Activated CD8-positive, alpha-beta T cell treated with anti-CD3 and anti-CD28 coated beads for 36 hours (primary cell): ENCODE results near the gene SEC16B. TPM values are rescaled to one million over a fixed set of nuclear protein-coding genes. Genes with fewer than 3 reads are reported as not detected.

Experiments used
- ATAC-seq: fragments of 200-7000 bp; cut with Tn5 transposase; one replicate; pipeline ENCODE4 v1.10.0; 2021; ENCODE audit warnings: mild to moderate bottlenecking, moderate library complexity
- CTCF ChIA-PET: fragments of 350-600 bp; sonication (Branson Sonifier 250); formaldehyde crosslinking; loops from one replicate; lab custom pipeline; 2021; ENCODE audit warnings: antibody characterized with exemption; lab: Charles Lee
- POLR2A ChIA-PET: fragments of 350-600 bp; sonication (Branson Sonifier 250); formaldehyde crosslinking; loops from one replicate; lab custom pipeline; 2021; ENCODE audit warnings: antibody characterized with exemption; lab: Charles Lee
- DNase-seq: peaks from one replicate; pipeline ENCODE4 v3.0.0-alpha.2; 2020
- H3K27ac Mint-ChIP-seq: one replicate; pipeline ENCODE4 v1.8.0; 2021; ENCODE audit warnings: mild to moderate bottlenecking, mixed read lengths
- H3K27me3 Mint-ChIP-seq: one replicate; pipeline ENCODE4 v1.8.0; 2021; ENCODE audit warnings: mixed read lengths
- H3K36me3 Mint-ChIP-seq: one replicate; pipeline ENCODE4 v1.8.0; 2021; ENCODE audit warnings: low read depth, mixed read lengths
- H3K4me1 Mint-ChIP-seq: one replicate; pipeline ENCODE4 v1.8.0; 2021; ENCODE audit warnings: low read depth, mixed read lengths
- H3K4me3 Mint-ChIP-seq: one replicate; pipeline ENCODE4 v1.8.0; 2021; ENCODE audit warnings: mild to moderate bottlenecking, moderate library complexity, mixed read lengths
- H3K9me3 Mint-ChIP-seq: one replicate; pipeline ENCODE4 v1.8.0; 2021; ENCODE audit warnings: mixed read lengths
- intact Hi-C: fragments of 100-400 bp; cut with micrococcal nuclease; formaldehyde crosslinking; loops from one replicate; pipeline ENCODE4 v1.10.0; 2022
- total RNA-seq, 2 experiments: library from RNA; stranded (reverse); gene quantifications; one replicate each; pipeline ENCODE4 v1.2.3, GENCODE V29; 2021
- TF ChIP-seq, protein P1 (sequence below): fragments of 200-600 bp; IDR thresholded peaks from one replicate; pipeline ENCODE4 v1.8.0; 2022; ENCODE audit warnings: antibody characterized with exemption, mild to moderate bottlenecking

SEC16B gene
- total RNA-seq, 2 experiments from 2014 or later = not detected

DNA sequence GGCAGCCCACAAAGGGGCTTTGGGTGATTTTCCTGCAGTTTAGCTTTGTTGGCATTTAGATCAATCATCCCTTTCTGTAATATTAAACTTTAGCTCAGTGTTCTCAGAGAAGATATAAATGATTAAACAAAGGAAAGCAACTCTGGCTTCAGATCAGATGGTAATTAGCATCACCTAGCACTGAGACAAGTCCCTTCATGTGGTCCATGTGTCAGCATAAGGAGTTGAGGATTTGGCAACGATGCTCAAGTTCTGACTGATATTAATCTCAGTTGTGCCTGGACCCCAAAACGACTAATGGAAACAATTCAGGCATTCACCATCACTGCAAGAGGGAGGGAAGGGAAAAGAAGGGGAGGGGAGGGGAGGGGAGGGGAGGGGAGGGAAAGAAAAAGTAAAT, 60.4 kb downstream of the SEC16B start:
- POLR2A ChIA-PET = no interaction called here
- no peaks in the 10 kb centered on the region for H3K36me3 Mint-ChIP-seq
- no peak overlapping the region for H3K27ac Mint-ChIP-seq
- H3K4me3 Mint-ChIP-seq = no peak overlapping the region
- TF ChIP-seq, protein P1, sequence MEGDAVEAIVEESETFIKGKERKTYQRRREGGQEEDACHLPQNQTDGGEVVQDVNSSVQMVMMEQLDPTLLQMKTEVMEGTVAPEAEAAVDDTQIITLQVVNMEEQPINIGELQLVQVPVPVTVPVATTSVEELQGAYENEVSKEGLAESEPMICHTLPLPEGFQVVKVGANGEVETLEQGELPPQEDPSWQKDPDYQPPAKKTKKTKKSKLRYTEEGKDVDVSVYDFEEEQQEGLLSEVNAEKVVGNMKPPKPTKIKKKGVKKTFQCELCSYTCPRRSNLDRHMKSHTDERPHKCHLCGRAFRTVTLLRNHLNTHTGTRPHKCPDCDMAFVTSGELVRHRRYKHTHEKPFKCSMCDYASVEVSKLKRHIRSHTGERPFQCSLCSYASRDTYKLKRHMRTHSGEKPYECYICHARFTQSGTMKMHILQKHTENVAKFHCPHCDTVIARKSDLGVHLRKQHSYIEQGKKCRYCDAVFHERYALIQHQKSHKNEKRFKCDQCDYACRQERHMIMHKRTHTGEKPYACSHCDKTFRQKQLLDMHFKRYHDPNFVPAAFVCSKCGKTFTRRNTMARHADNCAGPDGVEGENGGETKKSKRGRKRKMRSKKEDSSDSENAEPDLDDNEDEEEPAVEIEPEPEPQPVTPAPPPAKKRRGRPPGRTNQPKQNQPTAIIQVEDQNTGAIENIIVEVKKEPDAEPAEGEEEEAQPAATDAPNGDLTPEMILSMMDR = no peak
- DNase-seq (no peak), ATAC-seq (no peak)
- H3K9me3 Mint-ChIP-seq = no peaks in the 10 kb centered on the region
- no peaks in the 10 kb centered on the region for H3K27me3 Mint-ChIP-seq
- intact Hi-C loops = no loop called here
- CTCF ChIA-PET = no interaction called here
- no peaks in the 10 kb centered on the region for H3K4me1 Mint-ChIP-seq

GRCh38 chr1:177907000-177907399, 62.9 kb downstream of the SEC16B start:
- intact Hi-C loops = no loop called here
- H3K27ac Mint-ChIP-seq = no peak overlapping the region
- no peaks in the 10 kb centered on the region for H3K9me3 Mint-ChIP-seq
- ChIA-PET CTCF (no interaction called here), POLR2A (no interaction called here)
- TF ChIP-seq, protein P1 = no peak
- no peak overlapping the region for H3K4me3 Mint-ChIP-seq
- no peaks in the 10 kb centered on the region for H3K36me3 Mint-ChIP-seq
- H3K4me1 Mint-ChIP-seq = no peaks in the 10 kb centered on the region
- DNase-seq (no peak), ATAC-seq (no peak)
- no peaks in the 10 kb centered on the region for H3K27me3 Mint-ChIP-seq

DNA sequence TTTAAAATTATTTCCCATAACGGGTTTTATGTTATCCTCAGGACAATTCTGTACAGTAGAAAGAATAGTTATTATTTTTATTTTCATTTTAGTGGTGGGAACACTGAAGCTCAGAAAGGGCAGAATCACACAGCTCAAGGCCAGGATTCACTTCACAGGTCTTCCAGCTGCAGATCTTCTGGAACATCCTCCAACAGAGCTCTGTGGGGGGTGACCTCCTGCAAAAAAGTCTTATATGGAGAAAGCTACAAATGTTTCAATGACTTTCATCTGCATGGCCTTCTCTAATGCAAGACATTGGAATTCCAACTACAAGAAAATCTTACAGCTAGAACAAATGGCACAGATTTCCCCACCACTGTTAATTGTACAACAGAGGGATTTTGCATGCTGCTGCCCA, 64.2 kb downstream of the SEC16B start:
- Mint-ChIP-seq H3K4me3 (no peak overlapping the region), H3K4me1 (no peaks in the 10 kb centered on the region), H3K36me3 (no peaks in the 10 kb centered on the region), H3K27me3 (no peaks in the 10 kb centered on the region), H3K9me3 (no peaks in the 10 kb centered on the region), H3K27ac (no peak overlapping the region)
- POLR2A ChIA-PET = no interaction called here
- ATAC-seq (no peak), DNase-seq (no peak)
- intact Hi-C loops = no loop called here
- CTCF ChIA-PET = interaction anchor here (1.1 kb wide), 1 partner anchor 42 kb away, joined by 4 read pairs; no protein-coding TSS in a partner anchor
- TF ChIP-seq, protein P1 = no peak

- Mint-ChIP-seq H3K4me1 (no peaks in the 10 kb centered on the region), H3K4me3 (no peak overlapping the region), H3K27me3 (no peaks in the 10 kb centered on the region), H3K9me3 (peaks cover 2% of the 10 kb centered on the region), H3K27ac (no peak overlapping the region), H3K36me3 (no peaks in the 10 kb centered on the region)
- POLR2A ChIA-PET = no interaction called here
- TF ChIP-seq, protein P1 = no peak
- DNase-seq (no peak), ATAC-seq (no peak)
- intact Hi-C loops = no loop called here
- CTCF ChIA-PET = no interaction called here
Observed at GRCh38 chr1:177902266-177902665, 67.6 kb downstream of the SEC16B start.

GRCh38 chr1:177897998-177898654, 71.7 kb downstream of the SEC16B start:
- TF ChIP-seq, protein P1 = no peak
- Mint-ChIP-seq H3K36me3 (no peaks in the 10 kb centered on the region), H3K4me1 (no peaks in the 10 kb centered on the region), H3K27me3 (no peaks in the 10 kb centered on the region), H3K27ac (no peak overlapping the region), H3K4me3 (no peak overlapping the region), H3K9me3 (peaks cover 2% of the 10 kb centered on the region)
- no peak for DNase-seq
- intact Hi-C loops = no loop called here
- ATAC-seq = no peak
- POLR2A ChIA-PET = no interaction called here
- CTCF ChIA-PET = no interaction called here
